Activated CD8-positive, alpha-beta memory T cell treated with anti-CD3 and anti-CD28 coated beads for 4 hours (primary cell): ENCODE data around the gene SLC39A11.

Experiments
- DNase-seq, 2 donors: peaks; one replicate each; pipeline ENCODE4 v3.0.0-alpha.2; 2020; ENCODE audit warnings: low read depth in 2 of 2

Gene SLC39A11

DNA sequence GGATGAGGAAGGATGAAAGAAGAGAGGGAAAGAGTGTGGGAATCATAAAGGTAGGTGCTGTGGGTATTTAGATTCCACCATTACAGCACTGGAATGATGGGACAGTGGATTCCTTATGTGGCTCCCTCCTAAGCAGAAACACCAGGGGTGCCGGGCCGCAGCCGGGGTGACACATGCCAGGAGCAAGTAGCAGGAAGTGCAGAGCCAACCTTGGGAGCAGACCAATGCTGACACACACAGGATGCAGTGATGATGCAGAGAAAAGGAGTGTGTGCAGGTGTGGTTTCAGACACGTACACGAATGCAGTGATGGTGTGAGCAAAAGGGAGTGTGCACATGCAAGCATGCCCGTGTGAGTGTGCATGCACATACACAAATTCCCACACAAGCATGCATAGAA, 338.0 kb downstream of the SLC39A11 start:
- DNase-seq = no peak

- DNase-seq = no peak
Measured at GRCh38 chr17:72751746-72752145, 340.7 kb downstream of the SLC39A11 start.

DNA sequence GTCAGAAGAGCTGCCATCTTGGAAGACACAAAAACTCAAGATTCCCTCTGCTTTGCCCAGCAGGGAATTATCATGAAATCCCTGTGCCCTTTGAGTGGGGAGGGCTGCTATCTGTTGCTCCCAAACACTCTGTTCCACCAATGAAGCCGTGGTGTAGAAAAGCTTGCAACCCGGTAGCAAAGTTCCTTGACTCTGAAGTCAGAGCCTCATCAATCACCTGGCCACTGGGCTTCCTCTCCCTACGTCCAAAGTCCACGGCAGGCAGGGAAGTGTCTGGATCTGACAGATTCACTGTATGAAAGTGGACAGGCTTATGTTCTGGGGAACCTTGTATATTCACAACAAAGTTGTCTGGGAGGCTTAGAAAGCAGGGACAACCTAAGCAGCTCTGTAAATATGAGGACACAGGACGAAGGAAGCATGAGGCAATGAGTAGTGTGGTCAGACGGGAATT, 343.3 kb downstream of the SLC39A11 start:
- no peak for DNase-seq

DNA sequence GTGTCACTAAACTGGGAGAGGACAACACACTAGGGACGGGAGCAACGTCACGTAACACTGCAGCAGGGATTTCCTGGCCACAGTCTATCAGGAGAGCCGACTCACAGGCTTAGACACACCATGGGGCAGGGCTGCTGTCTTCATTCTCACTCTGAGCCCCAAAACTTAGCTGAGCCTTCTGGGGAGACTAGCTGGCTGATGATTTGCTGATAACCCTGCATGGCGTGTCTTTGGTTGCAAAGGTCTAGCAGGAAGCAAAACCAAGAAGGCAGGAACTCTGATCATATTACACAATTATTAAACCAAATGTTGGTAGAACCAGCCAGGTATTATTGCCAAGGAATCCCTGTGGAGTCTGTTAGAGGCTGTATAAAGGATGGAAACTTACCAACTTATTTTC, 345.0 kb downstream of the SLC39A11 start:
- no peak for DNase-seq

DNA sequence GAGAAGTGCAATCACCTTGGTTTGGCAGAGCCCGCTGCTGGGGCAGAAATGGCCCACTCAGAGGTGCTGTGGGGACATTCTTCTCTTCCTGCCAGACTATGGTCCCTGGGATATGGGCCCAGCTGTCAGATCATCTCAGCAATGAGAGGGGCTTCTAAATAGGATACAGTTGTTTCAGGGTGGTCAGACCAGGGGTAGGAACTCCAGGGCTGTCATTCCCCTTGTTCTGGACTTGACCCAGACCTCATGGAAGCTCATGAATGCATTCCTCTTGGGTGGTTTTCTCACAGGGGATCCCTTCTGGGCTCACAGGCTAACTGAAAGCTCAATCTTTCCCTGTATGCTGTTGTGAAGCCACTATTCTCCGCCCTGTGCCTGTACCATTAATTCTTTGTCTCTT, 347.2 kb downstream of the SLC39A11 start:
- no peak for DNase-seq

GRCh38 chr17:72743037-72743467, 349.4 kb downstream of the SLC39A11 start:
- DNase-seq = no peak

DNA sequence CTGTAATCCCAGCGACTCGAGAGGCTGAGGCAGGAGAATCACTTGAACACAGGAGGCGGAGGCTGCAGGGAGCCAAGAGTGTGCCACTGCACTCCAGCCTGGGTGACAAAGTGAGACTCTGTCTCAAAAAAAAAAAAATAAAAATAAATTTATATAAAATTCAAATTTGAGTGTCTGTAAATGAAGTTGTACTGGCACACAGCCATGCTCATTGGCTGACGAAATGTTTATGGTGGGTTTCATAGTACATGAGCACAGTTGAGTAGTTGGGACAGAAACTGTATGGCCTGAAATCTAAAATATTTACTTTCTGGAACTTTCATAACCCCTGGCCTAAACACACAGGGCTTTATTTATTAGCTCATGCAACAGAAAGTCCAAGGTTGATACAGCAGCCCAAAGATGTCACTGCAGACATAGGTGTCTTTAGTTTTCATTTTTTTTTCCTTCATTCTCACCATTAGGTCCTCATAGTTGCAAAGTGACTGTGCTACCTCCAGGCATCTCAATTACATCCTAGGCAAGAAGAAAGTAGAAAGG, 355.3 kb downstream of the SLC39A11 start:
- no peak for DNase-seq

- no peak for DNase-seq
Measured at GRCh38 chr17:72735592-72735991, 356.9 kb downstream of the SLC39A11 start.

GRCh38 chr17:72735048-72735447, 357.4 kb downstream of the SLC39A11 start:
- no peak for DNase-seq

DNA sequence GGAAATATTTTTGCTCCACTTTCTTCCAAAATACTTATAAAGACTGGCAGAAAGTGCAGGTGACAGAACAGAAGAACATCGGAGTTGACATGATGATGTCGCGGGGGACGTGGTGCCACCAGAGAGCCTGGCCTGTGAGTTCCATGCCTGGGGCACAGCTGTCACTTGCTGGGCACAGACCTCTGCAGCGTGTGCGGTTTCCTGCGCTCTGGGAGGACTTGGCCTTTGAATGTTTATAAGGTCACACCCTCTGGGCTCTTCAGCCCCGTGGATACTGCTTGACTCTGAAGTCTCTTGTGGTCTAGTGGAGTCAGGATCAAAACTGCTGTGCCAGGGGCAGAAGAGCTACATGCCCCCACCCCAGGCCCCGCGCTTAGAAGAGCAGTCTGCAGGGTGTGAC, 357.9 kb downstream of the SLC39A11 start:
- no peak for DNase-seq

- no peak for DNase-seq
Measured at GRCh38 chr17:72733619-72734282, 358.7 kb downstream of the SLC39A11 start.

DNA sequence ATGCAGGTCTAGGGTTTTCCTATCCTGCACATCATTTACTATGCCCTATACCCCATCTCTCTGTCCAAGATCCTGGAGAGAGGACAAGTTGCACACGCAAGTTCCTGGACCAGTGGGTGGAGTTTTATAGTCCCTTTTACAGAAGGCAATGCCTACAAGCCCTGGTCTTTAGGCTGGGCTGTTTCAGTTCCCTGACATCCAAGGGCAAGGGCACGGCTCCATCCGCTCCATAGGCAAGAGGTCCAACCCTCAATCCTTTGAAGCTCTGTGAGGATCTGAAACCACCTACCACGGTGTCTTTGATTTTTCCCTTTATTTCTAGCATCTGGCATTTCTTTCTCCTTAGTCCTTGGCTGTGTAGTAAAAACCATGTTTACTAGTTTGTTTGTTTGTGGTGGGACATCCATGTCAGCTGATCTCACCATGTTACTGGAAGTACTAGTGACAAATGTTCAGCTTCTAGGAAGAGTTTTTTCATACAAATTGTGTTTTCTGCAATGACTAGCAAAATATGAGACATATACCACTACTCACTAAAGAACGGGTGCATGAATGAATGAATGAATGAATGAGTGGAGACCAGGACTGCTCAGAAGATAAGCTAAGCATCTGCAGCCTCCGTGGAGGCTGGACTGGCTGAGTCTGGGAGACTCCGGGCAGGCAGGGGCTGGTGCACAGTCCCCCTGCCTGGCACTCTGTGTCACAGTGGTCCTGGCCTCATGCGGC, 359.4 kb downstream of the SLC39A11 start:
- no peak for DNase-seq

- DNase-seq = no peak
Measured at GRCh38 chr17:72730077-72730476, 362.4 kb downstream of the SLC39A11 start.

- no peak for DNase-seq
Measured at GRCh38 chr17:72726936-72727335, 365.6 kb downstream of the SLC39A11 start.

DNA sequence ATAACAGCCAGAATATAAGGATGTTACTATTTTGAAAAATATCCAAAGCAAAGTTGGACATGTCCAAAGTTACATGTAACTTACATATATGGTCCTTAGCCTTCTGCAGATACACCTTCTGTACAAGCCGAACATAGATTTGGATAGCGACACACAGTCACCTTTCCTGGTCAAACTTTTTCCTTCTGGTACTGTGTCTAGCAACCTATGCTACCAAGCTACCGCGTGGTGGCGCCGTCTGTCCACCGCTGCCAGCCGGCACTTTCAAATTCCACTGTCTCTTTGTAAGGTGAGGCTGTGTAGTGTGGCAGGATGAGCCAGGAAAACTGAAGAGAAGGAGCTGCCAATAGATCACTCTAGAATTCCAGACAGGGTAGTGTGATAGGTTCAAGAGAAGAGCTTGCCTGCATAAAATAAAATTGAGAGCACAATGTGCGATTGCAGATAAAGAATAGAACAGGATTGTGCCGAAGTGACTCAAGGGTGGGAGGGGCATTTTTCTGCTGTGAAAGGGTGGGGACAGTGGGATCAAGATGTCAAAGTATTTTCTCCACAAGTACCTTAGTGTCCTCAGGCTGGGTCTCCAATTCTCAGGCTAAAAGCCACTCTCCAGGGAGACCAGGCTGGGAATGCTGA, 366.9 kb downstream of the SLC39A11 start:
- DNase-seq = no peak

GRCh38 chr17:72724267-72724666, 368.2 kb downstream of the SLC39A11 start:
- DNase-seq = no peak

DNA sequence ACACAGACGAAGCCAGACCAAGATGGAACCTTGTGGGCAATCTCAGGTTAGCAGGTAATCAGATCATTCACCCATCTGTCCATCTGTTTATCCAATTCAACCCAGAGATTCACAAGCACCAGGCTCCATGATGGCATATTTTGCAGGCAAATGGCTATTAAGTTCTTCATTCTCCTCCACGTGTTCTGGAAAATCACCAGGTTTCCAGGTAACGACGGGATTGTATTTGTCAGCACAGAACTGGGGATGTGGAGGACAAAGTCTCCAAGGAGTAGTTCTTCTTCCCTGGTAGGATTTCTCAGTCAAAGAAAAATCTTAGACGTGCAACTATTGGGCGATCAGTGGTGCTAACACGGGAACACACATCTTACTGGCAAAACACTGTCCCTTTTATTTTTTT, 368.8 kb downstream of the SLC39A11 start:
- DNase-seq = no peak

DNA sequence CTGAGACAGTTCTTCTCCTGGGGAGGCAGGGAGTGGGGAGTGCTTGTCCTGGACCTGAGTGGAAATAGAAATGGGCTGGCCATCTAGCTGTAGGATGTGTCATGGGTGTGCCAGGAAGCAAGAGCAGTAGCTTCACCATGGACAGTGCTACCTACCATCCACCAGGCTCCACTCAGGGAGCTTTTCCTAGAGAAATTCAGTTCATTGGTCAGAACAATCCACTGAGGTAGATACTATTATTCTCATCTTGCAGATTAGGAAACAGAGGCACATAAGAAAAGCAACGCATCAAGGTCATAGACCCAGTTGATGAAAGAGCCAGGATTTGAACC, 372.0 kb downstream of the SLC39A11 start:
- no peak for DNase-seq

- DNase-seq = peak in 1 of 2 donors; percentile 25
Measured at GRCh38 chr17:72719578-72720493, 372.7 kb downstream of the SLC39A11 start.

- no peak for DNase-seq
Measured at GRCh38 chr17:72719206-72719577, 373.3 kb downstream of the SLC39A11 start.

- no peak for DNase-seq
Measured at GRCh38 chr17:72717676-72718075, 374.8 kb downstream of the SLC39A11 start.

- no peak for DNase-seq
Measured at GRCh38 chr17:72717276-72717675, 375.2 kb downstream of the SLC39A11 start.
